HCT116 (cell line): ENCODE results near the gene DEPDC1B. TPM values are rescaled to one million over a fixed set of nuclear protein-coding genes. Genes with fewer than 3 reads are reported as not detected.

ENCODE experiments used
- ATAC-seq: fragments of 200-7000 bp; cut with Tn5 transposase; 2 replicates; pipeline ENCODE4 v1.9.1; 2020; ENCODE audit warnings: mild to moderate bottlenecking, moderate library complexity
- BruUV-seq: library from RNA; stranded (reverse); fragments of 400-500 nt; replicated peaks from 2 replicates; lab custom pipeline; 2021; lab: Mats Ljungman, UMichigan
- CTCF ChIA-PET: fragments of 300-600 bp; sonication (Branson Sonifier 250); formaldehyde crosslinking; loops from one replicate; lab custom pipeline; 2021; ENCODE audit warnings: antibody characterized with exemption; lab: Charles Lee
- POLR2A ChIA-PET: fragments of 300-600, 350-600 bp; sonication (Branson Sonifier 250); formaldehyde crosslinking; loops from one replicate; lab custom pipeline; 2021; ENCODE audit warnings: antibody characterized with exemption; lab: Charles Lee
- RAD21 ChIA-PET, 2 experiments: fragments of 300-600 bp; sonication (Branson Sonifier 250); formaldehyde crosslinking; loops; one replicate each; lab custom pipeline; 2023; ENCODE audit warnings: low total read pairs in 2 of 2; ENCODE audit not compliant: uncharacterized antibody in 2 of 2, unreplicated experiment in 2 of 2, low non-redundant PET in 1 of 2; lab: Charles Lee
- DNase-seq: peaks from one replicate; pipeline ENCODE4 v3.0.0-alpha.2; 2010; ENCODE audit warnings: low read depth, low spot score
- H2AFZ ChIP-seq: fragments of 200-600 bp; shearing (Covaris generic), sonication (generic); 2 replicates; pipeline ENCODE4 v1.6.1; 2017; ENCODE audit warnings: low read depth, mixed run types, mixed read lengths, antibody characterized with exemption, low read length; ENCODE audit not compliant: poor library complexity, severe bottlenecking
- H3K27ac ChIP-seq: 2 replicates; pipeline ENCODE4 v1.5.1; 2012; ENCODE audit warnings: low read depth, low read length
- H3K27me3 ChIP-seq: fragments of 200-600 bp; sonication (generic); 2 replicates; pipeline ENCODE4 v1.6.1; 2016; ENCODE audit warnings: mixed run types, low read length, mixed read lengths; ENCODE audit not compliant: insufficient read depth
- H3K36me3 ChIP-seq, 2 experiments: fragments of 200-500 bp in 1 of 2; fragments of 200-600 bp in 1 of 2; sonication (Bioruptor generic) in 1 of 2; sonication (generic) in 1 of 2; 2 replicates each; pipeline versions ENCODE4 v1.5.1 to v1.6.1; 2014 to 2016; ENCODE audit warnings: low read length in 2 of 2, inconsistent platforms in 1 of 2, mixed read lengths in 1 of 2, mixed run types in 1 of 2; ENCODE audit not compliant: insufficient read depth in 2 of 2, control insufficient read depth in 1 of 2
- H3K4me1 ChIP-seq, 2 experiments: fragments of 200-600 bp in 1 of 2; sonication (generic) in 1 of 2; 2 replicates each; pipeline versions ENCODE4 v1.5.1 to v1.6.1; 2012 to 2017; ENCODE audit warnings: low read length in 2 of 2, inconsistent platforms in 1 of 2, mild to moderate bottlenecking in 1 of 2, mixed read lengths in 1 of 2, mixed run types in 1 of 2, moderate library complexity in 1 of 2; ENCODE audit not compliant: insufficient read depth in 2 of 2, control insufficient read depth in 1 of 2
- H3K4me2 ChIP-seq: fragments of 200-600 bp; sonication (generic); 2 replicates; pipeline ENCODE4 v1.6.1; 2017; ENCODE audit warnings: mixed run types, low read length, mixed read lengths
- H3K4me3 ChIP-seq, 2 experiments: fragments of 200-600 bp in 1 of 2; sonication (generic) in 1 of 2; replicated peaks in 1 of 2; 2 replicates each; pipeline ENCODE4 v1.5.1; 2011 to 2016; ENCODE audit warnings: low read length in 2 of 2, control low read depth in 1 of 2, low read depth in 1 of 2, mild to moderate bottlenecking in 1 of 2, mixed read lengths in 1 of 2, mixed run types in 1 of 2
- H3K79me2 ChIP-seq: fragments of 200-600 bp; sonication (generic); 2 replicates; pipeline ENCODE4 v1.6.1; 2017; ENCODE audit warnings: mild to moderate bottlenecking, mixed run types, low read length, moderate library complexity, mixed read lengths; ENCODE audit not compliant: insufficient read depth
- H3K9ac ChIP-seq: fragments of 200-600 bp; sonication (generic); 2 replicates; pipeline ENCODE4 v1.6.1; 2016; ENCODE audit warnings: low read length, mixed read lengths
- H3K9me2 ChIP-seq: fragments of 200-600 bp; sonication (generic), shearing (Covaris generic); 2 replicates; pipeline ENCODE4 v1.6.1; 2017; ENCODE audit warnings: mixed run types, mild to moderate bottlenecking, moderate library complexity; ENCODE audit not compliant: insufficient read depth
- H3K9me3 ChIP-seq, 2 experiments: fragments of 200-500 bp in 1 of 2; fragments of 200-600 bp in 1 of 2; sonication (Bioruptor generic) in 1 of 2; sonication (generic) in 1 of 2; 2 replicates each; pipeline ENCODE4 v1.6.1; 2014 to 2017; ENCODE audit warnings: low read length in 2 of 2, mixed read lengths in 2 of 2, inconsistent platforms in 1 of 2, low read depth in 1 of 2, mild to moderate bottlenecking in 1 of 2, mixed run types in 1 of 2, moderate library complexity in 1 of 2; ENCODE audit not compliant: control insufficient read depth in 1 of 2, insufficient read depth in 1 of 2
- H4K20me1 ChIP-seq: fragments of 200-600 bp; sonication (generic), shearing (Covaris generic); 2 replicates; pipeline ENCODE4 v1.6.1; 2017; ENCODE audit warnings: mixed run types, mild to moderate bottlenecking, moderate library complexity; ENCODE audit not compliant: insufficient read depth
- CEBPB ChIP-seq: IDR thresholded peaks from 2 replicates; pipeline ENCODE4 v1.6.1; 2012; ENCODE audit warnings: low read depth
- CTCF ChIP-seq, 3 experiments: fragments of 200-600 bp in 1 of 3; sonication (generic) in 1 of 3; IDR thresholded peaks in 2 of 3; conservative IDR thresholded peaks in 1 of 3; 2 replicates each; pipeline ENCODE4 v1.5.1; 2012 to 2017; ENCODE audit warnings: low read depth in 2 of 3, low read length in 2 of 3, antibody characterized with exemption in 1 of 3, borderline replicate concordance in 1 of 3, control low read depth in 1 of 3, mild to moderate bottlenecking in 1 of 3, mixed read lengths in 1 of 3, mixed run types in 1 of 3, moderate library complexity in 1 of 3; ENCODE audit not compliant: insufficient read depth in 1 of 3
- EGR1 ChIP-seq: IDR thresholded peaks from 2 replicates; pipeline ENCODE4 v1.6.1; 2012; ENCODE audit warnings: low read depth
- EZH2phosphoT487 ChIP-seq: fragments of 200-600 bp; IDR thresholded peaks from 2 replicates; pipeline ENCODE4 v1.6.1; 2018; ENCODE audit warnings: antibody characterized with exemption, borderline replicate concordance
- MAX ChIP-seq: IDR thresholded peaks from 2 replicates; pipeline ENCODE4 v1.6.1; 2012
- POLR2A ChIP-seq: IDR thresholded peaks from 2 replicates; pipeline ENCODE4 v1.7.0; 2011; ENCODE audit warnings: borderline replicate concordance; ENCODE audit not compliant: insufficient read depth, insufficient read length; ENCODE audit errors: extremely low read depth
- RAD21 ChIP-seq: IDR thresholded peaks from 2 replicates; pipeline ENCODE4 v1.6.1; 2012; ENCODE audit warnings: low read depth, mild to moderate bottlenecking
- REST ChIP-seq: IDR thresholded peaks from 2 replicates; pipeline ENCODE4 v1.6.1; 2012; ENCODE audit warnings: low read depth
- ZBTB33 ChIP-seq: IDR thresholded peaks from 2 replicates; pipeline ENCODE4 v1.6.1; 2011; ENCODE audit warnings: mild to moderate bottlenecking, low read length, moderate library complexity; ENCODE audit not compliant: insufficient replicate concordance; ENCODE audit errors: extremely low read depth
- ZFX ChIP-seq: fragments of 450-650 bp; IDR thresholded peaks from 2 replicates; pipeline ENCODE4 v1.6.1; 2017
- intact Hi-C: fragments of 100-400 bp; cut with micrococcal nuclease; formaldehyde crosslinking; loops from 2 replicates; pipeline ENCODE4 v1.10.0; 2022
- total RNA-seq: library from RNA; stranded (reverse); gene quantifications from one replicate; pipeline ENCODE4 v1.2.1, GENCODE V29; 2021; ENCODE audit not compliant: unreplicated experiment

Gene DEPDC1B
- total RNA-seq, 1 experiment from 2014 or later: 39.7 TPM

GRCh38 chr5:60690326-60690725 lies 9.6 kb downstream of the DEPDC1B start:
- no peak for ATAC-seq
- TF ChIP-seq POLR2A (no peak), ZBTB33 (no peak), CEBPB (no peak), EGR1 (no peak), ZFX (no peak), EZH2phosphoT487 (no peak), MAX (no peak), RAD21 (no peak)
- Histone ChIP-seq H3K4me2 (no peak overlapping the region), H3K9ac (no peak overlapping the region), H3K9me2 (no peaks in the 10 kb centered on the region), H3K4me1 (no peaks in the 10 kb centered on the region), H4K20me1 (no peaks in the 10 kb centered on the region), H2AFZ (no peak overlapping the region), H3K79me2 (peaks cover 99% of the 10 kb centered on the region), H3K9me3 (no peaks in the 10 kb centered on the region), H3K27me3 (no peaks in the 10 kb centered on the region), H3K4me3 (no peak overlapping the region), H3K36me3 (peaks cover 0 to 15% of the 10 kb centered on the region in 2 experiments; a peak in 1 of 4 replicates), H3K27ac (no peak overlapping the region)
- DNase-seq: no peak
- POLR2A ChIA-PET: no interaction called here
- RAD21 ChIA-PET: no interaction called here
- CTCF ChIA-PET: no interaction called here
- intact Hi-C loops: no loop called here
- no TSS peak for BruUV-seq

GRCh38 chr5:60688980-60689379 lies 11.0 kb downstream of the DEPDC1B start:
- Histone ChIP-seq H3K9ac (no peak overlapping the region), H3K9me2 (no peaks in the 10 kb centered on the region), H2AFZ (no peak overlapping the region), H3K4me3 (no peak overlapping the region), H3K27ac (no peak overlapping the region), H3K9me3 (no peaks in the 10 kb centered on the region), H3K79me2 (peaks cover 99% of the 10 kb centered on the region), H4K20me1 (no peaks in the 10 kb centered on the region), H3K36me3 (peaks cover 0 to 13% of the 10 kb centered on the region in 2 experiments; a peak in 1 of 4 replicates), H3K4me2 (no peak overlapping the region), H3K4me1 (no peaks in the 10 kb centered on the region), H3K27me3 (no peaks in the 10 kb centered on the region)
- ATAC-seq (peak; percentile 48; the same call in 1 of the 2 replicates), DNase-seq (no peak)
- intact Hi-C loops: no loop called here
- ChIA-PET CTCF (interaction anchor here (1.2 to 1.8 kb wide), 3 partner anchors 10 to 155 kb away, joined by 3 to 11 read pairs (median 4); partner anchors contain the start of genes DEPDC1B and ELOVL7), RAD21 (no interaction called here), POLR2A (no interaction called here)
- TF ChIP-seq REST (no peak), CTCF (IDR thresholded peaks at IDR 0.05 in 2 of 3, conservative IDR thresholded peaks at IDR 0.05 in 1 of 3; ENCODE audit: borderline replicate concordance in 1 of 3, insufficient read depth in 1 of 3, low read depth in 2 of 3, low read length in 2 of 3) (0 out of 6 replicates have a peak, but pooled peaks of 2 of the 3 experiments have one; percentile 9 to 17)
- BruUV-seq: no TSS peak
